ENCODE measurements around the gene LYST. TPM values are rescaled to one million over a fixed set of nuclear protein-coding genes. Genes with fewer than 3 reads are reported as not detected.
"Not testable (repeated sequence)": the region's sequence is repeated elsewhere in the genome, so short reads cannot be mapped to it uniquely, and the experiment has no call there.

The LYST gene
- total RNA-seq, 1 experiment from 2014 or later, result 8.1 TPM

DNA sequence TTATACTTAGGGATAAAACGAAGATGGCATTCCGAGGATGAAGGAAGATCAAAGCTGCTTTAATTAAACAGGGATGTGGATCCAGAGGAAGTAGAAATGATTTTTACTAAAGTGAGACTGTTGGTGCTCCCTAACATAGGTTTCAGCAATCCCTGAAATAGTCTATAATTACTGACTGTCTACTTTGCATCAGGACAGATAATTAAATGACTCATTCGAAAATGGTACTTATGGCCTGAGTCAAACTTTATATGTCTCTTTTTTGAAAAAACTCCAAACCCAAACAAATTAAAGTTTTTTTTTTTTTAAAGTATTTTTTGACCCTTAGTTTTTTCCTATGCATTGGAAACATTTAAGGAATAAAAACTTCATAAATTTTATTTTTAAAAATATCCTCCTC, 90.3 kb downstream of the LYST start:
- no peak overlapping the region for H3K4me3 ChIP-seq
- H3K27me3 ChIP-seq (replicated peaks), result no peaks in the 10 kb centered on the region
- no peaks in the 10 kb centered on the region for H3K36me3 ChIP-seq
- H3K27ac ChIP-seq, result no peak overlapping the region
- no peaks in the 10 kb centered on the region for H3K9me3 ChIP-seq (replicated peaks)
- no peaks in the 10 kb centered on the region; the same call in 1 of the 2 replicates for H3K4me1 ChIP-seq (replicated peaks)
- DNase-seq (ENCODE audit: low read depth in 1 of 2, low spot score in 2 of 2), result no peak

DNA sequence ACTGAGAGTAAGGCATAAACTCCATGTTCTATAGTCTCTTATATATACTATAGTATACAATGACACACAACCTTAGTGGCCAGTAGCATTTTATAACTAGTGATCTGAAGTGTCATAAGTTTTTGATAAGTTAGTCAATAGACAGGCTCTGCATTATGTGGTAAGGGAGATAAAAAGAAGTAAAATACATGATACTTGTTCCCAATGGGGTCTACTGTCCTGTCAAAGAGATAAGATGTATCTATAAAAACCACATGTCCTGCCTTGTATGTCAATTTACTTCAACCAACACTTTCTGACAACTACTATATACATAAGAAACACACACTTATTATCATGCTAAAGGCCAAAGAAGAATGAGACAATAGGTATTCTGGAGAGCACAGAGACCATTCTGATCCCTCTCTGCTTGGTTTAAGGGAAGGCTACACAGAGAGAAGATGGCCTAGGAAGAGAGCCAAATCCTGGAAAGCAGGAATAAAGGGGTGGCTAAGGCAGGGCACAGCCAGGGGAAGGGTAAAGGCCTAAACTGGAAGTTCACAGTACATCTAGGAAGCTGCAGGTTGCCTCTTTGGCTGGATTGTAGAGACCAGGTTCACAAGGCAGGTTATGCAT, 91.4 kb downstream of the LYST start:
- H3K36me3 ChIP-seq, result no peaks in the 10 kb centered on the region
- H3K27ac ChIP-seq, result no peak overlapping the region
- no peak overlapping the region for H3K4me3 ChIP-seq
- no peaks in the 10 kb centered on the region for H3K27me3 ChIP-seq (replicated peaks)
- H3K9me3 ChIP-seq (replicated peaks), result no peaks in the 10 kb centered on the region
- no peaks in the 10 kb centered on the region; the same call in 1 of the 2 replicates for H3K4me1 ChIP-seq (replicated peaks)
- no peak for DNase-seq (ENCODE audit: low read depth in 1 of 2, low spot score in 2 of 2)

DNA sequence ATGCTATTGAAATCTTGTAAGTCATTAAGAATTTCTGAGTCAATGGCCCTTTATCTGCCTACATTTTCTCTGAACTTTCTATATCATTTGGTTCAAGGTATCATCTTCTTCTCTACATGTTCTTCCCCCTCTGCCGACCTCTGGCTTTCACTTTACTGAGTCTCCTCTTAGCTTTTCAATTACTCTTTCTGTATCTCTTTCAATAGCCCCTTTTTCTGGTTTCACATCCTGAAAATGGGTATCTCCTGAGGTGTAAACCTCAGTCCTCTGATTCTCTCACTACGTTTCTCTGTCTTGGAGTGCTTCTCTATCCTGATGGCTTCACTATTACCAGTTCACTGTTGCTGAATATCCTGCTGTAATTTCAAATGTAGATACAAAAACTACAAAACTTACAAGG, 98.9 kb downstream of the LYST start:
- Histone ChIP-seq H3K4me1 (replicated peaks) (no peaks in the 10 kb centered on the region), H3K4me3 (no peak overlapping the region), H3K9me3 (replicated peaks) (no peaks in the 10 kb centered on the region), H3K27ac (no peak overlapping the region), H3K36me3 (no peaks in the 10 kb centered on the region; the same call in 1 of the 2 replicates), H3K27me3 (replicated peaks) (no peaks in the 10 kb centered on the region)
- no peak for DNase-seq (ENCODE audit: low read depth in 1 of 2, low spot score in 2 of 2)

DNA sequence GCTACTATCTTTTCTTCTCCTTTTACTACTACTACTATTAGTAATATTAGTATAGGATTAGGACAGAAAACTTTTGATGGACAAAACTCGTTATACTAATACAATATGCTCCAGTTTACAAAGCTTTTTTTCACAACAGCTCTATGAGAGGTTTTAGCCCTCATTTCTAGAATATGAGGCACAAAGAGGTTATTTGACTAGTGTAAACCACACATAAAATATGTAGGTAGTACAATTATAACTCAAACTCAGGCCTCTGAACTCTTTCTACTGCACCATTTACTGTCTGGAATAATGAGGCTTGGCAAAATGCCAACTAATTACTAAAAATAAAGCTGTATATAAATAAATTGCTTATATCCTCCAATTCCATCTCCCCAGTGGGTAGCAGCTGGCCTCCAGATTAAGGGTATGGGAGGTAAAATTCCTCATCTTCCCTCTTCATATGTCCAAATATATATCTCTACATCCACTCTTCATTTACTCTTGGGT, 99.9 kb downstream of the LYST start:
- Histone ChIP-seq H3K27me3 (replicated peaks) (no peaks in the 10 kb centered on the region), H3K4me3 (no peak overlapping the region), H3K27ac (no peak overlapping the region), H3K4me1 (replicated peaks) (no peaks in the 10 kb centered on the region), H3K9me3 (replicated peaks) (no peaks in the 10 kb centered on the region), H3K36me3 (no peaks in the 10 kb centered on the region; the same call in 1 of the 2 replicates)
- no peak for DNase-seq (ENCODE audit: low read depth in 1 of 2, low spot score in 2 of 2)

DNA sequence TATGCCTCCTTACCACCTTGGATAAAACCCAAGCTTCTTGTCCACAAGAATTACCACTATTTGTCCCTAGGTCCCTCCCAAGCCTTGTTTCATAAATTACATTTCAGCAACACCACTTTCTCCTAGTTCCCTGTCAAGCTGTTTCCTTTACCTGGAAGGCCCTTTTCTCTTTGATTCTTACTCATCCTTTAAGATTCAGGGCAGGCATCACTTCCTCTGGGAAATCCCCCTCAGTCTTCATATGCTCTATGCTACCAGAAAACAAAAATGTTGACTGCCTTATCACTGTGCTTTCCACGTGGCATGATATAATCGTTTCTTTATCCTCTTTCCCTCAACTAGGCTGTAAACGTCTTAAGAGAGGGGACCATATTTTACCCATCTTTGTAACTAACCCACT, 102.7 kb downstream of the LYST start:
- Histone ChIP-seq H3K27ac (no peak overlapping the region), H3K36me3 (no peaks in the 10 kb centered on the region; the same call in 1 of the 2 replicates), H3K9me3 (replicated peaks) (no peaks in the 10 kb centered on the region), H3K4me3 (no peak overlapping the region), H3K4me1 (replicated peaks) (no peaks in the 10 kb centered on the region), H3K27me3 (replicated peaks) (no peaks in the 10 kb centered on the region)
- no peak for DNase-seq (ENCODE audit: low read depth in 1 of 2, low spot score in 2 of 2)

DNA sequence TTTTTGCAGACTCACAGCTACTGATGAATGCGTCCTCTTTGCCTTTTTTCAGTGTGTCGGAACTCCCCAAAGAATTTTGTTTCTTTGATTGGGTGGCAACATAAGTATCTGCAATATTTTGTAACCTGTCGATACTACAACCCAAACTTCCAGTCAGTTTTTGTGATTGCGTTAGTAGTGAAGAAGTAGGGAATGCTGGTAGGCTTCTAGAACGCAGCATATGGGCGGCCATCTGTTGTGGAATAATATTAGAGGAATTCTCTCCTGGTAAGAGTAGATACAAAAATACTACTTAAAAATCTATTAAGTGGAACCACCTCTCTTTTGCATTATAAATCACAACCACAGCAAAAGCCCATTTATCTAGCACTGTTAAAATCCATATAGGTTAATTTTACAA, 107.4 kb downstream of the LYST start:
- DNase-seq (ENCODE audit: low read depth in 1 of 2, low spot score in 2 of 2), result no peak
- no peak overlapping the region for H3K4me3 ChIP-seq
- H3K27me3 ChIP-seq (replicated peaks), result no peaks in the 10 kb centered on the region
- H3K27ac ChIP-seq, result no peak overlapping the region
- H3K9me3 ChIP-seq (replicated peaks), result no peaks in the 10 kb centered on the region
- no peaks in the 10 kb centered on the region for H3K4me1 ChIP-seq (replicated peaks)
- no peaks in the 10 kb centered on the region; the same call in 1 of the 2 replicates for H3K36me3 ChIP-seq

DNA sequence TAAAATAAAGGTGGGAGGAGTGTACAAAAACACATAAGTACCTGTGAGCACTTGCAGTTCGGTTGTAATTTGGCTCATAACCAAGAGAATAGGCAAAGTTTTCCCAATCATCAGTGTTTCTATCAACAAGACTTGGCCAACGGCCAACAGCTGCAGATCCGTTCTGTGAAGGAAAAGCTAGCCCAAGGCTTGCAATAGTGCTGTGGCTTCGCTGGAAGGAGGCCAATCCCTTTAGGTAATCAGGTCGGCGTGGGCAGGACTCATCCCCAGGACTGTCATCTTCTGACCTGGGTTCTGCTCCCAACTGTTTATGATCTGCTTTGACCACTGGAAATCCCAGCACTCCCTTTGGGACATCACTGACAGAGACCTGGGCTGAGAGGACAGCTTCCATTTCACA, 107.8 kb downstream of the LYST start:
- DNase-seq (ENCODE audit: low read depth in 1 of 2, low spot score in 2 of 2), result no peak
- no peaks in the 10 kb centered on the region for H3K27me3 ChIP-seq (replicated peaks)

DNA sequence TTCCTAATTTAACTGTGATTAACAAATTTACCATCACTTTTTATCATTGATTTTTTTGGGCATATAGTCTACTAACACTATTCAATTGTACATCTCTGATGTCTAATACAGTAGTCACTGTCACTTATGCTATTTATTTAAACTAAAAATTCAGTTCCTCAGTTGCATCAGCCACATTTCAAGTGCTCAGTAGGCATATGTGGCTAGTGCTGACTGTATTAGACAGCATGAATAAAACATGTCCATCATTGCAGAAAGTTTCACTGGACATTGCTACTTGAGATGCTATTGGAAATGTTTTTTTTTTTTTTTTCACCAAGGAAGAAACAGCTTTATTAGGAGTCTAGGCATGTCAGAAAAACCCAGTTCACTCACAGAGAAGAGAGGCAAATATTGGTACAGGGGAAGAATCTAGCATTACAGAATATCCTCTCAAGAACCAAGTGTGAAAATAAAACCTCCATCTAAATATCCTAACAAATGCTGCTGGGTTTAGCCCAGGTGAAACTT, 109.1 kb downstream of the LYST start:
- DNase-seq (ENCODE audit: low read depth in 1 of 2, low spot score in 2 of 2), result no peak
- no peak overlapping the region for H3K4me3 ChIP-seq
- no peak overlapping the region for H3K27ac ChIP-seq
- H3K36me3 ChIP-seq, result no peaks in the 10 kb centered on the region; the same call in 1 of the 2 replicates
- no peaks in the 10 kb centered on the region for H3K27me3 ChIP-seq (replicated peaks)
- no peaks in the 10 kb centered on the region for H3K4me1 ChIP-seq (replicated peaks)
- H3K9me3 ChIP-seq (replicated peaks), result no peaks in the 10 kb centered on the region

More for the DNA sequence above, 107.8 kb downstream of the LYST start:
- no peak overlapping the region for H3K4me3 ChIP-seq
- no peaks in the 10 kb centered on the region for H3K4me1 ChIP-seq (replicated peaks)
- no peak overlapping the region for H3K27ac ChIP-seq
- H3K36me3 ChIP-seq, result no peaks in the 10 kb centered on the region; the same call in 1 of the 2 replicates
- H3K9me3 ChIP-seq (replicated peaks), result no peaks in the 10 kb centered on the region

DNA sequence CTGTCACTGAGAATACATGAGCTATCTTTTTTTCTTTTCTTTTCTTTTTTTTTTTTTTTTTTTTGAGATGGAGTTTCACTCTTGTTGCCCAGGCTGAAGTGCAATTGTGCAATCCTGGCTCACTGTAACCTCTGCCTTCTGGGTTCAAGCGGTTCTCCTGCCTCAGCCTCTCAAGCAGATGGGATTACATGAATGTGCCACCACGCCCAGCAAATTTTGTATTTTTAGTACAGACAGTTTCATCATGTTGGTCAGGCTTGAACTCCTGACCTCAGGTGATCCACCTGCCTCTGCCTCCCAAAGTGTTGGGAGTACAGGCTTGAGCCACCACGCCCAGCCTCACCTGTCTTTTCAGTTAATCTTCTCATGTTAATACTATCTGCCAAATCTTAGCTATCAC, 112.5 kb downstream of the LYST start:
- not testable (repeated sequence) for H3K9me3 ChIP-seq (replicated peaks); DNase-seq (ENCODE audit: low read depth in 1 of 2, low spot score in 2 of 2); H3K36me3 ChIP-seq; H3K4me3 ChIP-seq; H3K27me3 ChIP-seq (replicated peaks); H3K27ac ChIP-seq; H3K4me1 ChIP-seq (replicated peaks)

DNA sequence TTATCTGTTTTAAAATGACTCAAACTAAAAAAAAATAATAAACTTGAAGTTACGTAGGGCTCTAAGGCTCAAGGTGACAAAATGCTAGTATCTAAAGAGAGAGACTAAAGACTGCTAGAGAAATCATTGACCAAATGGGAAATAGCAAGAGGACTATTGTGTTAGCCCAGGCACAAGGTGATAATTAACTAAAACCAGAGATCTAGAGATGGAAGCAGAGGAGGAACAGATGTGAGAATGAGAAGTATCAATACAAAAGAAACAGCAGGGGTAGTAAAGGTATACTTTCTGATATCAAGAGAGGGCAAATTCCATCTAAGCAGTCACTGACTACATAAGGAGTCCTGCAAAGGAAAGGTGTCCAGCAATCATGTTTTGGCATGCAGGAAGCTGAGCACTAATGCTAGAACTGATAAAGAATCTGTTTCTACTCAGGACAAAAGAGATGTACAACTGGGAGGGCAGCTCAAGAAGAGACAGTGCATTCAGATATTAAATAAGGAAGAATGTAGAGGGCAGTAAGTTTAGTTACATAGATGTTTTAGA, 116.9 kb downstream of the LYST start:
- no peak overlapping the region for H3K4me3 ChIP-seq
- no peaks in the 10 kb centered on the region for H3K4me1 ChIP-seq (replicated peaks)
- H3K27ac ChIP-seq, result no peak overlapping the region
- H3K36me3 ChIP-seq, result no peaks in the 10 kb centered on the region
- no peaks in the 10 kb centered on the region for H3K27me3 ChIP-seq (replicated peaks)
- H3K9me3 ChIP-seq (replicated peaks), result no peaks in the 10 kb centered on the region
- DNase-seq (ENCODE audit: low read depth in 1 of 2, low spot score in 2 of 2), result no peak

DNA sequence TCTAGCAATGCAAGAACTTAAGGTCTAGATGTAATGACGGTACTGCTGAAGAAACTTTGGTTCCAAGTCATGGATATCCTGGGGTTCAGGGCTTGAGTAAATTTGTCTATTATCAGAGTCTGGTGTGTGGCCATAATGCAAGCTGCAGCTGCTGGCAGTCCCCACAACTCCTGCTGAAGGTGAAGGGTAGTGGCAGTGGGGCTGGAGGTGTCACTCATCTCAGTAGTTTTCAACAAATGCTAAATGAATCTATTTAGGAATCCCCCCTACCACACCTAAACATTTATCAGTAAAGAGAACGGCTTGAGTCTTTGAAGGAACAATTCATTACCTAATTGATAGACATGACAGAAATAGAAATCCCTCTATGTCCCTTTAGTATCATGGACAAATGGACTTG, 118.0 kb downstream of the LYST start:
- H3K27ac ChIP-seq, result no peak overlapping the region
- H3K4me1 ChIP-seq (replicated peaks), result no peaks in the 10 kb centered on the region
- H3K36me3 ChIP-seq, result no peaks in the 10 kb centered on the region
- no peak for DNase-seq (ENCODE audit: low read depth in 1 of 2, low spot score in 2 of 2)
- no peaks in the 10 kb centered on the region for H3K27me3 ChIP-seq (replicated peaks)
- no peak overlapping the region for H3K4me3 ChIP-seq
- H3K9me3 ChIP-seq (replicated peaks), result no peaks in the 10 kb centered on the region

DNA sequence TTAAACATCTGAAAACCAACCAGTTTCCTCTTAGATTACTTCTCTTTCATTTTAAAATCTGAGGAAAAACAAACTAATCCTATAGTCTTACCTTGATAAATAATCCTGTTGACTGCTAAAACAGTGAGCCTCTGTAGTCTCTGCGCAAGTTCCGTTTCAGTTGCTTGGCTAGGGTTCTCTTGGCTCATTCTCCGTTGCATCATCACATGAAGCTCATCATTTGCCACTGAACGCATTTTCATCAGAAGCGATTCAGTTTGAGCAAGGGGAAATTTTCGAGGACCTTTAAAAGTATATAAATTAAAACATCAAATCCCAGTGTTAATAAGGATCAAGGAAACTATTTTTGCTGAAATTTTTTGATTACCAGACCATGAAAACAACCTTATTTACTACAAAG, 120.5 kb downstream of the LYST start:
- Histone ChIP-seq H3K27ac (no peak overlapping the region), H3K9me3 (replicated peaks) (no peaks in the 10 kb centered on the region), H3K27me3 (replicated peaks) (no peaks in the 10 kb centered on the region), H3K4me3 (no peak overlapping the region), H3K4me1 (replicated peaks) (peaks cover 9% of the 10 kb centered on the region), H3K36me3 (0 out of 2 replicates have a peak, but pooled peaks cover 8% of the 10 kb centered on the region)
- no peak for DNase-seq (ENCODE audit: low read depth in 1 of 2, low spot score in 2 of 2)

DNA sequence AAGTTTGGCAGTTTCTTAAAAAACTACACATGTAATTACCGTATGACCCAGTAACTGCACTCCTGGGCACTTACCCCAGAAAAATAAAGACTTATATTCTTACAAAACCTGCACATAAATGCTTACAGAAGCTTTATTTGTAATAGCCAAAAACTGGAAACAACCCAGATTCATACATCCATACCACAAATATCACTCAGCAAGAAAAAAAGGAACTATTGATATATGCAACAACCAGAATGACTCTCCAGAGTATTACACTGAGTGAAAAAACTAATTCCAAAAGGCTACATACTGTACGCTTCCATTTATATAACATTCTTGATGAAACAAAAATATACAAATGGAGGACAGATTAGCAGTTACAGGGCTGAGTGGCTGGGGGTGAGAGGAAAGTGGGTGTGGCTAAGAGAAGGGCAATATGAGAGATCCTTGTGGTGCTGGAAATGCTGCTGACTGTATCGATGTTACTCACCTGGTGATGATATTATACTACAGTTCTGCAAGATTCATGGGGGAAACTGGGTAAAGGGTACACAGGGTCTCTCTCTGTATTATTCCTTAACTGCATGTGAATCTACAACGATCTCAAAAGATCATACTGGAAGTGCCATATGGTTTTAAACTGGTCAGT, 121.1 kb downstream of the LYST start:
- DNase-seq (ENCODE audit: low read depth in 1 of 2, low spot score in 2 of 2), result no peak
- Histone ChIP-seq H3K4me3 (no peak overlapping the region), H3K4me1 (replicated peaks) (peaks cover 15% of the 10 kb centered on the region), H3K27ac (no peak overlapping the region), H3K27me3 (replicated peaks) (no peaks in the 10 kb centered on the region), H3K9me3 (replicated peaks) (no peaks in the 10 kb centered on the region), H3K36me3 (0 out of 2 replicates have a peak, but pooled peaks cover 8% of the 10 kb centered on the region)

DNA sequence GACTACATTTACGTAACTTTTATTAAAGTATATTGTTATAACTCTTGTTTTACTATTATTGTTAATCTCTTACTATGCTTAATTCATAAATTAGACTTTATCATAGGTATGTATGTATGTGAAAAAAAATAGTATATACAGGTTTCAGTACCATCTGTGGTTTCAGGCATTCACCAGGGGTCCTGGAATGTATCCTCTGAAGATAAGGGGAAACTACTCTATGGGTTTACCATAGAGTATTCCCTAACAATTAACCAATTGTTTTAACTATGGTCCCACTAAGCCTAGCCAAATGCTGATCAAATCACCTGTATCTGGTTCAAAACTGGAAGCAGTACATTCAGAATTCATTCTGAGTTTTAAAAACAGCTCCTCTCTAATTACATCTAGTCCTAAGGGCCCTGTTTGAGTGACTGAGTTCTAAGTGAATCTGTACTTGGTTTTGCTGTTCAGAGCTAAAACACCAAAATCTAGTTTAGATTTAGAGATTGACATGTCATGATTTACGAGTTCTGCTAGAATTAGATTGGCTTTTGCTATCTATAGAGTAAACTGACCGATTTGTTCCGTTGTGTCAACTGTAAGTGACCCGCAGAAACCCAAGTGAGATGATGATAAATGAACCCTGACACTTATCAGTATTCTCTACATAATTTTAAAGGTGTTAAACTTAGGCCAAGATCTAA, 123.6 kb downstream of the LYST start:
- H3K4me3 ChIP-seq, result no peak overlapping the region
- no peak for DNase-seq (ENCODE audit: low read depth in 1 of 2, low spot score in 2 of 2)
- peaks cover 31% of the 10 kb centered on the region for H3K4me1 ChIP-seq (replicated peaks)
- no peaks in the 10 kb centered on the region for H3K27me3 ChIP-seq (replicated peaks)
- H3K27ac ChIP-seq, result no peak overlapping the region
- peaks cover 12% of the 10 kb centered on the region; the same call in 1 of the 2 replicates for H3K36me3 ChIP-seq
- no peaks in the 10 kb centered on the region for H3K9me3 ChIP-seq (replicated peaks)

Measured in SJSA1 (cell line).